ENCODE data around the gene CEACAM3.
A peak's percentile ranks its signal among the peaks of the same experiment; 100 is the strongest.

DNA sequence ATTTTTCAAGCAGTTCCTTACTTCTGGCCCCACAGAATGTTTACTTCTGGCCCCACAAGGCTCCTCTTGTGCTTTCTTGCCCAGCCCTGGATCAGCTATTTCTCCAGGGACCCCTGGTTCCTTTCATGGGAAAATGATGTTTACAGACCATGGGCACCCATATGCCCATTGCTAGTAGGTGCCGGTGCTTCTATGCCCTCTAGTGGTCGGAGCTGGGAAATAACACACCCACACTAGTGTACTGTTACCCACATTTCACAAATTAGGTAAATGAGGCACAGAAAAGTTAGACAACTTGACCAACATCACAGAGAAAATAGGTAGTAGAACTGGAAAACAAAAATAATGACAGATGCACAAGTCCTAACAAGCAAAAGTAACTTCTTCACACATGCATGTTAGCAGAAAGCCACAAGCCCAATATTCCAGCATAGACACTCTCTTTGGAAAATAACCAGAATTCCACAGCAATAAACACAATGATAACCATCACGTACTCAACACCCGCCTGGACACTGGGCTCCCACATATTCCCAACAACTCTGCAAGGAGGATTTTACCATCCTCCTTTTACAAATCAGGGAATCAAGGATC lies 42.4 kb upstream of the CEACAM3 start:
- TF ChIP-seq REST (IDR thresholded peaks at IDR 0.05; ENCODE audit: low read depth) (no peak), CEBPB (IDR thresholded peaks at IDR 0.05) (no peak), TCF12 (IDR thresholded peaks at IDR 0.05; ENCODE audit: low read depth) (no peak), FOXM1 (IDR thresholded peaks at IDR 0.05; ENCODE audit: borderline replicate concordance, low read depth) (no peak), RAD21 (IDR thresholded peaks at IDR 0.05; ENCODE audit: low read depth) (peak; percentile 39; the same call in 1 of the 2 replicates), MAX (IDR thresholded peaks at IDR 0.05) (no peak), CREB1 (IDR thresholded peaks at IDR 0.05; ENCODE audit: low read depth) (no peak), EP300 (IDR thresholded peaks at IDR 0.05; ENCODE audit: borderline replicate concordance) (no peak), TAF1 (IDR thresholded peaks at IDR 0.05; ENCODE audit: low read depth) (no peak), NFIC (IDR thresholded peaks at IDR 0.05) (no peak), YY1 (IDR thresholded peaks at IDR 0.05; ENCODE audit: low read depth) (no peak), EGR1 (IDR thresholded peaks at IDR 0.05) (no peak)
- TF ChIP-seq, protein P1, sequence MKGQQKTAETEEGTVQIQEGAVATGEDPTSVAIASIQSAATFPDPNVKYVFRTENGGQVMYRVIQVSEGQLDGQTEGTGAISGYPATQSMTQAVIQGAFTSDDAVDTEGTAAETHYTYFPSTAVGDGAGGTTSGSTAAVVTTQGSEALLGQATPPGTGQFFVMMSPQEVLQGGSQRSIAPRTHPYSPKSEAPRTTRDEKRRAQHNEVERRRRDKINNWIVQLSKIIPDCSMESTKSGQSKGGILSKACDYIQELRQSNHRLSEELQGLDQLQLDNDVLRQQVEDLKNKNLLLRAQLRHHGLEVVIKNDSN (IDR thresholded peaks at IDR 0.05), result no peak

Data from Ishikawa (cell line).